Cardiac muscle cell (in vitro differentiated cells and primary cell): ENCODE results near the gene KCNMB4. TPM values are rescaled to one million over a fixed set of nuclear protein-coding genes. Genes with fewer than 3 reads are reported as not detected.

Experiments used
- DNase-seq, 2 donors: peaks; one replicate each; pipeline versions ENCODE4 v3.0.0 to v3.0.0-alpha.2; 2010 to 2017; ENCODE audit warnings: low read depth in 1 of 2, low spot score in 1 of 2
- H3K27ac ChIP-seq: fragments of 200-600 bp; sonication (generic); 2 replicates; pipeline ENCODE4 v1.5.1; 2016
- H3K27me3 ChIP-seq: fragments of 200-600 bp; sonication (generic); 2 replicates; pipeline ENCODE4 v1.6.0; 2016; ENCODE audit warnings: control low read depth
- H3K36me3 ChIP-seq: fragments of 200-600 bp; sonication (generic); 2 replicates; pipeline ENCODE4 v1.5.1; 2016; ENCODE audit warnings: control low read depth
- H3K4me1 ChIP-seq: fragments of 200-600 bp; sonication (generic); 2 replicates; pipeline ENCODE4 v1.8.1; 2017; ENCODE audit warnings: low read depth, mild to moderate bottlenecking, mixed run types
- H3K4me3 ChIP-seq: fragments of 200-600 bp; sonication (generic); 2 replicates; pipeline ENCODE4 v1.5.1; 2016; ENCODE audit warnings: mild to moderate bottlenecking
- H3K9me3 ChIP-seq: fragments of 200-600 bp; sonication (generic); 2 replicates; pipeline ENCODE4 v1.5.1; 2017; ENCODE audit warnings: low read depth, mild to moderate bottlenecking, control low read depth
- CTCF ChIP-seq: IDR thresholded peaks from 2 replicates; pipeline ENCODE4 v1.5.1; 2012; ENCODE audit warnings: low read depth, mild to moderate bottlenecking, low read length
- polyA plus RNA-seq: library from polyadenylated mRNA; unstranded; fragments of >200 nt; fragmentation: Nextera tagmentation; extraction: Ambion mirVana; gene quantifications from 2 replicates; pipeline ENCODE4 v1.2.1, GENCODE V29; 2016
- total RNA-seq: library from RNA; depleted of rRNA; stranded (reverse); fragments of >200 nt; gene quantifications from 2 replicates; pipeline ENCODE4 v1.2.3, GENCODE V29; 2016

KCNMB4 gene
- total and polyA plus RNA-seq, 2 experiments from 2014 or later = 22.4 to 22.8 TPM

GRCh38 chr12:70393787-70394499, 27.9 kb downstream of the KCNMB4 start:
- DNase-seq = peak in 1 of 2 donors; percentile 63
- Histone ChIP-seq H3K4me1 (no peaks in the 10 kb centered on the region), H3K9me3 (no peaks in the 10 kb centered on the region), H3K4me3 (no peak overlapping the region), H3K27me3 (no peaks in the 10 kb centered on the region), H3K27ac (no peak overlapping the region), H3K36me3 (no peaks in the 10 kb centered on the region)
- TF ChIP-seq CTCF = no peak

GRCh38 chr12:70398002-70398401, 31.9 kb downstream of the KCNMB4 start:
- Histone ChIP-seq H3K4me1 (no peaks in the 10 kb centered on the region), H3K27ac (no peak overlapping the region), H3K9me3 (no peaks in the 10 kb centered on the region), H3K4me3 (no peak overlapping the region), H3K36me3 (peaks cover 6% of the 10 kb centered on the region), H3K27me3 (no peaks in the 10 kb centered on the region)
- no peak for DNase-seq
- TF ChIP-seq CTCF = no peak

- Histone ChIP-seq H3K4me1 (no peaks in the 10 kb centered on the region), H3K27ac (no peak overlapping the region), H3K36me3 (peaks cover 10% of the 10 kb centered on the region), H3K4me3 (no peak overlapping the region), H3K27me3 (no peaks in the 10 kb centered on the region), H3K9me3 (no peaks in the 10 kb centered on the region)
- DNase-seq = no peak
- no peak for TF ChIP-seq CTCF
These were observed 32.8 kb downstream of the KCNMB4 start for GRCh38 chr12:70398862-70399261.

GRCh38 chr12:70399311-70399710, 33.2 kb downstream of the KCNMB4 start:
- Histone ChIP-seq H3K9me3 (no peaks in the 10 kb centered on the region), H3K4me3 (no peak overlapping the region), H3K27me3 (no peaks in the 10 kb centered on the region), H3K4me1 (no peaks in the 10 kb centered on the region), H3K36me3 (peaks cover 10% of the 10 kb centered on the region), H3K27ac (no peak overlapping the region)
- TF ChIP-seq CTCF = no peak
- DNase-seq = no peak

- no peak overlapping the region for H3K27ac ChIP-seq
- H3K36me3 ChIP-seq = peaks cover 10% of the 10 kb centered on the region
- no peaks in the 10 kb centered on the region for H3K9me3 ChIP-seq
- H3K4me3 ChIP-seq = no peak overlapping the region
- TF ChIP-seq CTCF = no peak
- no peaks in the 10 kb centered on the region for H3K4me1 ChIP-seq
- no peak for DNase-seq
- H3K27me3 ChIP-seq = no peaks in the 10 kb centered on the region
These were observed 34.0 kb downstream of the KCNMB4 start for GRCh38 chr12:70400124-70400523.
